Measurements from ENCODE around the gene ZNF593. TPM values are rescaled to one million over a fixed set of nuclear protein-coding genes. Genes with fewer than 3 reads are reported as not detected.

ZNF593 gene
- total RNA-seq, 6 experiments from 2014 or later, result 33.5 to 46.3 (median 38.7) TPM

DNA sequence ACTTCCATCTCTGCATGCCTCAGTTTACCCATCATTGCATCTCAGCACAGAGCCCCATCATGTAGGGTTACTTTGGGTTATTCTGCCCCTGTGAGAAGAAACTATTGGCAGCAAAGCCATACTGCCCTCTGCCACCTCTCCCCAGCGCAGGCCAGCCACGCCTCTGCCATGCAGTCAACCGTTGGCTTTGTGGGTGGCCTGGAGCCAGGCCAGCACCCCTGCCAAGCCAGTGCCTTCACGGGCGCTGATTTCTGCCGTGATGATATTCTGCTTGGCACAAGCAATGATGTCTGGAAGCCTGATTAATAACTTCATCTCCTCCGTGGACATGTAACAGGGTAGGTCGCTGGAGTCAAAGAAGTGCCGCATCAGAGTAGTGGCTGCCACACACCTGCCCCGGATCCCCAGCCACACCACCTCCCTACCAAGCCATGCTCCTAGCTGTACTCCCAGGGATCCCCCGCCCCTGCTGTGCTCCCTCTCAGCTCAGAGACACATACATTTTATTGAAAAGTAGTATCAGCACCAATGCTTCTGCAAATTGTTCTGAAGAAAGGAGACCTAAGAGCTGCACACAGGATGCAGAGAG is 49.3 kb downstream of the ZNF593 start:
- Mint-ChIP-seq H3K9me3 (no peaks in the 10 kb centered on the region), H3K27ac (no peak overlapping the region), H3K27me3 (ENCODE audit: insufficient read depth) (peaks cover 46% of the 10 kb centered on the region), H3K4me1 (ENCODE audit: low read depth) (no peaks in the 10 kb centered on the region), H3K4me3 (no peak overlapping the region), H3K36me3 (ENCODE audit: low read depth) (no peaks in the 10 kb centered on the region)
- no peak for TF ChIP-seq CTCF (IDR thresholded peaks at IDR 0.05)
- no peak for DNase-seq

Other genes with a start within 250 kb of the ZNF593 start
- gene PAFAH2, start 171.8 kb upstream of the ZNF593 start, total RNA-seq (2021; fragmentation: NEBNext Ultra II Directional; extraction: Animal tissue kit (Norgen Biotek cat#: 25700)), result 10 to 100 TPM in 3 of 6 experiments, 1 to 10 TPM in 3; 9.4 to 14.0 (median 10.0) TPM
- gene EXTL1, start 148.1 kb upstream of the ZNF593 start, total RNA-seq (2021; fragmentation: NEBNext Ultra II Directional; extraction: Animal tissue kit (Norgen Biotek cat#: 25700)), result 10 to 100 TPM in 3 of 6 experiments, 1 to 10 TPM in 3; 8.1 to 22.9 (median 9.4) TPM
- not detected for gene SLC30A2, start 123.8 kb upstream of the ZNF593 start, total RNA-seq (2021; fragmentation: NEBNext Ultra II Directional; extraction: Animal tissue kit (Norgen Biotek cat#: 25700))
- gene TRIM63, start 102.3 kb upstream of the ZNF593 start, total RNA-seq (2021; fragmentation: NEBNext Ultra II Directional; extraction: Animal tissue kit (Norgen Biotek cat#: 25700)), result not detected
- 1 to 10 TPM; 2.5 to 4.4 (median 3.8) TPM for gene PDIK1L, start 58.1 kb upstream of the ZNF593 start, total RNA-seq (2021; fragmentation: NEBNext Ultra II Directional; extraction: Animal tissue kit (Norgen Biotek cat#: 25700))
- not detected for gene FAM110D, start 10.8 kb upstream of the ZNF593 start, total RNA-seq (2021; fragmentation: NEBNext Ultra II Directional; extraction: Animal tissue kit (Norgen Biotek cat#: 25700))
- gene C1orf232, start 945 bp upstream of the ZNF593 start, total RNA-seq (2021; fragmentation: NEBNext Ultra II Directional; extraction: Animal tissue kit (Norgen Biotek cat#: 25700)), result not detected
- gene ZNF593OS, start 1.9 kb downstream of the ZNF593 start, total RNA-seq (2021; fragmentation: NEBNext Ultra II Directional; extraction: Animal tissue kit (Norgen Biotek cat#: 25700)), result not detected
- under 1 TPM; 0.19 to 0.57 (median 0.33) TPM for gene CNKSR1, start 7.6 kb downstream of the ZNF593 start, total RNA-seq (2021; fragmentation: NEBNext Ultra II Directional; extraction: Animal tissue kit (Norgen Biotek cat#: 25700))
- not detected for gene CATSPER4, start 20.7 kb downstream of the ZNF593 start, total RNA-seq (2021; fragmentation: NEBNext Ultra II Directional; extraction: Animal tissue kit (Norgen Biotek cat#: 25700))
- 1 to 10 TPM; 4.9 to 8.6 (median 8.4) TPM for gene CEP85, start 64.3 kb downstream of the ZNF593 start, total RNA-seq (2021; fragmentation: NEBNext Ultra II Directional; extraction: Animal tissue kit (Norgen Biotek cat#: 25700))
- 100 to 1,000 TPM; 731 to 914 (median 779) TPM for gene SH3BGRL3, start 110.2 kb downstream of the ZNF593 start, total RNA-seq (2021; fragmentation: NEBNext Ultra II Directional; extraction: Animal tissue kit (Norgen Biotek cat#: 25700))
- 10 to 100 TPM in 4 of 6 experiments, 1 to 10 TPM in 2; 9.5 to 11.9 (median 10.5) TPM for gene UBXN11, start 136.7 kb downstream of the ZNF593 start, total RNA-seq (2021; fragmentation: NEBNext Ultra II Directional; extraction: Animal tissue kit (Norgen Biotek cat#: 25700))
- gene CD52, start 148.1 kb downstream of the ZNF593 start, total RNA-seq (2021; fragmentation: NEBNext Ultra II Directional; extraction: Animal tissue kit (Norgen Biotek cat#: 25700)), result not detected
- not detected for gene CRYBG2, start 184.2 kb downstream of the ZNF593 start, total RNA-seq (2021; fragmentation: NEBNext Ultra II Directional; extraction: Animal tissue kit (Norgen Biotek cat#: 25700))
- gene ZNF683, start 202.8 kb downstream of the ZNF593 start, total RNA-seq (2021; fragmentation: NEBNext Ultra II Directional; extraction: Animal tissue kit (Norgen Biotek cat#: 25700)), result not detected
- not detected for gene LIN28A, start 240.9 kb downstream of the ZNF593 start, total RNA-seq (2021; fragmentation: NEBNext Ultra II Directional; extraction: Animal tissue kit (Norgen Biotek cat#: 25700))

All from HFFc6 (cell line).